H4 (cell line): ENCODE measurements around the gene NAP1L4. TPM values are rescaled to one million over a fixed set of nuclear protein-coding genes. Genes with fewer than 3 reads are reported as not detected.

Source experiments
- DNase-seq: peaks from one replicate; pipeline ENCODE4 v3.0.0-alpha.2; 2015; ENCODE audit warnings: low spot score
- total RNA-seq: library from RNA; depleted of rRNA; stranded (reverse); fragments of >200 nt; shearing (Covaris generic); gene quantifications from 2 replicates; pipeline ENCODE4 v1.2.3, GENCODE V29; 2014

NAP1L4 gene
- total RNA-seq, 1 experiment from 2014 or later, result 104 TPM

DNA sequence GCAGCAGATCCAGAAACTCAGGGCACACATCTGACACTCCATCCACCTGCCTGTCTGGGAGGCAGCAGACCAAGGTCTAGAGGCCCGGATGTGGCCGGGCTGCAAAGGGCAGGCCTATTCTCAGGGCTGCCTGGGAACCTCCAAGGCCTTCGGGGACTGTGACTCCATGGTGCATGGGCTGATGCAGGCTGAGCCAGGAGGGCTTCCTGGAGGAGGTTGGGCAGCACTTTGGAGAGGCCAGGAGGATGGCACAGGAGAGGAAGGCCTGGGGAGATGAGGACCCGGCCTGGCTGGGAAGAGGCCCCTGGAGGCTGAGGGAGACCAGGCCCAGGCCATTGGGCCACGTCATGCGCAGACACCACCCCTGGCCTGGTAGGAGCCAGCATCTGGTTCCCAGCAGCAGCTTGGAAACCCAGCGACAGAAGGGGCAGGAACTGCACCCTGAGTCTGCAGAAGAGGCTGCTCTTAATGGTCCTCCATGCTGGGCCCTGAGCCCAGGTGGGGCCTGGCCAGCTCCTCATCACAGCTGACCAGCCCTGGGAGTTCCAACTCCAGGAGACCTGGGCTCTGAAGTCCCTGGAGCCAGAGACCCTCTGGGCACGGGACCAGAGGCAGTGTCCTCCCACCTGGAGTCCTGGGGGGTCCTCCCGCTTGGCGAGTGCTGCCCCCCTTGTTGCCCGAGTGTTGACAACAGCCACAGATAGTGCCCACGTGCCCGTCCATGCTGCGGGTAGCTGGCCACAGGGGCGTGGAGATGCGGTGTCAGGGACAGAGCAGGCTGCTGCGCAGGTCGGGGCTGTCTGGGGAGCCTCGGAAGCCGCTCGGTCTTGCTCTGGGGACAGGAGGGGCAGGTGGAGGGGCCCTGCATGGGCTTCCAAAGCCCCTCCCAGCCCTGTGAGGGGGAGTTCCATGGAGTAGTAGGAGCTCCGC lies 68.4 kb downstream of the NAP1L4 start:
- no peak for DNase-seq

GRCh38 chr11:2922655-2923054 lies 69.5 kb downstream of the NAP1L4 start:
- DNase-seq, result no peak

DNA sequence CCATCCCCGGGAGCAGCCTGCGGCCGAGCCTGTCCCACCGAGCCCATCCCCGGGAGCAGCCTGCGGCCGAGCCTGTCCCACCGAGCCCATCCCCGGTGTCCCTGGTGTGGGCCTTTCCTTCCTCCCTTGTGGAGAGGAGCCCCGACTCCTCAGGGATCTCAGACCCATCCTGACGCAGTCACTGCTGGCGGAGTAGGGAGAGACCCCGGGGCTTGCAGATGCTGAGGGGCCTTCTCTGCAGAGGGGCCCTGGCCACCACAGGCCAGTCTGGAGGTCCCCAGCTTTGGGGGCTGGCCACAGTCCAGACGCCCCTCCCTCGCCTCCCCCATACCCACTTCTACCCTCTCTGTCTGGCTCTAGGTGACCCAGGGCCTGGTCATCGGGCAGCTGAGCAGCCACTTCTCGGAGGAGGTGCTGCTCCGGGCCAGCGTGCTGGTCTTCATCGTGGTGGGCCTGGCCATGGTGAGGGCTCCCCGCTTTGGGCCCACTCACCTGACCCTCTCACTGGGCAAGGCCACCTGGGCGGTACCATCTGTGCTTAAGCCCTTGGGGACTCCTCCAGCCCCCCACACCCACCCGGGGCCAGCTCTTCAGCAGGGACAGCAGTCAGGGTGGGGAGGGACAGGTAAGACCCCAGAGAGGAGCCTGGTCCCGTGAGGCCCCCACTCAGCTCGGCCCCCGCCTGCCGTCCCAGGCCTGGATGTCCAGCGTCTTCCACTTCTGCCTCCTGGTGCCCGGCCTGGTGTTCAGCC lies 70.2 kb downstream of the NAP1L4 start:
- DNase-seq, result no peak

GRCh38 chr11:2921261-2921660 lies 70.9 kb downstream of the NAP1L4 start:
- no peak for DNase-seq

DNA sequence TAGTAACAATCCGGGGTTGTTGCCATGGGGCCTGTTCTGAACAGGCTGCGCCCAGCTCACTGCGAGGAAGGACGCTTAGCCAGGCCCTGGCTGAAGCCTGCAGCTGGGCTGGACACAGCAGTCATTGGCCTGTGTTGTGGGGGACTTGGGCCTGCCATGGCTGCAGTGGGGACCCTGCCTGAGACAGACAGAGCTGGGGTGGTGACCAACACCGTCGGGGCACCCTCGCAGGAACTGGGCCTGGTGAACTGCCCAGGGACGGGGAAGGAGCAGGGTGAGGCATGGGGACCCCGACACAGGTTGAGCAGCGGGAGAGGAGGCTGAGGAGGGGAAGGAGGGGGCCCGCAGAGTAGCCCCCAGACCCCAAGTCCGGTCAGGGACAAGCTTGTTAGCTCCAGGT lies 71.8 kb downstream of the NAP1L4 start:
- DNase-seq, result no peak

DNA sequence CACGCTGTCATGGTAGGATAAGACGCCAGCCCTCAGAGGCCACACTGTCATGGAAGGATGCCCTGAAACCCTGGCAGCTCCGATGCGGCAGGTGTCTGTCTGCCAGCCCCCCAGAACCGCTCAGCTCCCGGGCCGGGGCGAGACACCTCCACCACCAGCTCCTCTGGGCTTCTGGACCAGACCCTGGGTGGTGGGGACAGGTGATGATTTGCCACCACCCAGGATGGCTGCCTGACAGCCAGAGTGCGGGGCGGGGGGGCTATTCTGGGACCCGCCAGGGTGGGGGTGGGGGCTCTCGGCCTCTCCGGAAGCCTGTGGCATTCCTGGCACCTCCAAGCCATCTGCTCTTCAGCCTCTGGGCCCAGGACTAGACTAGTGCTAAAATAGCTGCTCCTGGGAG lies 72.3 kb downstream of the NAP1L4 start:
- no peak for DNase-seq

DNA sequence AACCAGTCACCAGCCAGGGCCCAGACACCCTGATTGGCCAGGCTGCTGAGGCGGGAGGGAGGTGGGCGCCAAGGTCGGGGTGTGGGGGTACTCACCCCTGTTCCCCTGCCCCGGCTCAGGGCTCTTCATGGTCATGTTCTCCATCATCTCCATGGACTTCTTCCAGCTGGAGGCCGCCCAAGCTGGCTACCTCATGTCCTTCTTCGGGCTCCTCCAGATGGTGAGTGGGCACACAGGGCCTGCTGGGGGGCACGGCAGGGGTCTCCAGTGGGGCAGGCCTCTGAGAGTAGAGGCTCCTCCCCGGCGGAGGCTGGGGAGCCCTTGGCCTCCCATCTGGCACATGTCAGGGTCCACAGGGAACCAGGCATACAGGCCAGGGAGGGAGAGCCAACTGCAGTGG lies 72.9 kb downstream of the NAP1L4 start:
- DNase-seq, result no peak

DNA sequence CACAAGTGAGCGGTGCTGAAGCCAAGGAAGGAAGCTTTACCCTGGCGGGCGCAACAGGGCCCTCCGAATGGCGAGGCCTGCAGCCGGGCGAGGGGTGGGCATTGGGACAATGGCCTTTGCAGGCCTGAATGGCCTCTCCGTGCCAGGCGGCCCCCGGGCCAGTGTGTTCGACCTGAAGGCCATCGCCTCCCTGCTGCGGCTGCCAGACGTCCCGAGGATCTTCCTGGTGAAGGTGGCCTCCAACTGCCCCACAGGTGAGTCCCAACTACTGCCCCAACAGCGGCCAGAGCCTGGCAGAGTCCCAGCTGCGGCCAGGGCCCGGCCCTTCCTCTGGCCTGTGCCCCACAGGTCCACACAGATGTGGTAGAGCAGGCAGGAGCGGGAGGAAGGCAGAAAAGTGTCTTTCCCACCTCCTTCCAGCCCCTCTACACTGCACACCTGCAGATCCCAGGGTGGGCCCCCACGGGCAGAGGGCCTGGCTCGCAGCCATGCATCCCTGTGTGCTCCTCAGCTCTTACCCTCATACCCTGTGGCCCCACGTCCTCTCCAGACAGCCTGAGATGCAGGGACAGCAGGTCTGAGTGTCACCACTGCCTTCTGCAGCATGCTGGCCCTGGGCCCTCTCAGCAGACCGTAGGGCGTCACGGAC lies 74.2 kb downstream of the NAP1L4 start:
- no peak for DNase-seq

- no peak for DNase-seq
Measured at GRCh38 chr11:2916892-2917645, 75.1 kb downstream of the NAP1L4 start.

GRCh38 chr11:2916114-2916891 lies 75.8 kb downstream of the NAP1L4 start:
- DNase-seq, result no peak

- no peak for DNase-seq
Measured at GRCh38 chr11:2915473-2915872, 76.7 kb downstream of the NAP1L4 start.

GRCh38 chr11:2914455-2915195 lies 77.5 kb downstream of the NAP1L4 start:
- no peak for DNase-seq

DNA sequence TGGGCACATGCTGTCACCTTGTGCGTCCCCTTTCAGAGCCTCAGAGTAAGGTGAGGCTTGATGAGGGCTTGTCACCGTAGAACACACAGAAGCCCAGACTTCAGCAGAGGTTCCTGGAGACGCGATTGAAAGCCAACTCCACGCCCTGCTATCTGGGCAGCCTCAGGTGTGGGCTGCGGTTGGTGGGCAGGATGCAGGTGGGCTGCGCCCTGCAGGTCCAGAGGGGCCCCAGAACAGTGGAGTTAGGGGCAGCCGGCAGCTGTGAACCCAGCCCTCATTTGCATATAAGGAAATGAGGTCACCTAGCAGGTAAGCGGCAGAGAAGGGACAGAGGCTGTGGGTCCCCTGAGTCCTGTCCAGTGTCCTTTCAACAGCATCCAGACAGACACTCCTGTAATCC lies 78.4 kb downstream of the NAP1L4 start:
- DNase-seq, result no peak

DNA sequence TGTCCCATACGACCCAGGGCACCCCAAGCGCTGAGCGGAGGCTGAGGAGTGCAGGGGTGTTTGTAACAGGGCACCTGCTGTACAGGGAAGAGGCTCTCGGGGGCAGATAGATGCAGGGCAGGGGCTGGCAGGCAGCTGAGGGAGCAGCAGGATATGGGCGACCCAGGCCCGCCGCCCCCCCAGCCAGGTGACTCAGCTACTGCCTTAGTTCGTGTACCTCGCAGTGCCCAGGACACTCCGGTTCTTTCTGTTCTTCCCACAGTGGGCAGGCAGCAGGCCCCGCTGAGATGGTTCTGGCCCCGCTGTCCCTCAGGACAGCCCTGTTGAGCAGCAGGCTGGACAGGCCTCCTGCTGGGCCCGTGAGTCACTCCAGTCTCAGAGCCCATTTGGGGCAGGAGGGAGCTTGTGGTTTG lies 79.1 kb downstream of the NAP1L4 start:
- no peak for DNase-seq

DNA sequence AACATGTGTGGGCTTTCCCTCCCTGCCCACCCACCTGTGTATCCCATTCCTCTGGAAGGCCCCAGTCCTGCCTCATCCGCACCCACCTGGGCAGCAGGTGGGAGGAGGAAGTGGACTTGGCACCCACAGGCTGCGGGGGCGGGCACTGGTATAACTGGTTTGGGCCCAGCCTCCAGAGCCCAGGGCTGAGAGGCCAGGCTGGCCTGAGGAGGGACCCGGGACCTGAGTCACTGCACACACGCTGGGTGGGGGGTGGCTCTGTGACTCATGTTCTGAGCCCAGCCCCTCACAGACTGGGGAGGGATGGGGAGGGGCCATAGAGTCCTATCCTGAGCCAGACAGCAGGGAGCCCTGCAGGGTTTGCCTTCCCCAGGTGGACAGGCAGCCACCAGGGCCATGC lies 79.6 kb downstream of the NAP1L4 start:
- DNase-seq, result peak; percentile 92

DNA sequence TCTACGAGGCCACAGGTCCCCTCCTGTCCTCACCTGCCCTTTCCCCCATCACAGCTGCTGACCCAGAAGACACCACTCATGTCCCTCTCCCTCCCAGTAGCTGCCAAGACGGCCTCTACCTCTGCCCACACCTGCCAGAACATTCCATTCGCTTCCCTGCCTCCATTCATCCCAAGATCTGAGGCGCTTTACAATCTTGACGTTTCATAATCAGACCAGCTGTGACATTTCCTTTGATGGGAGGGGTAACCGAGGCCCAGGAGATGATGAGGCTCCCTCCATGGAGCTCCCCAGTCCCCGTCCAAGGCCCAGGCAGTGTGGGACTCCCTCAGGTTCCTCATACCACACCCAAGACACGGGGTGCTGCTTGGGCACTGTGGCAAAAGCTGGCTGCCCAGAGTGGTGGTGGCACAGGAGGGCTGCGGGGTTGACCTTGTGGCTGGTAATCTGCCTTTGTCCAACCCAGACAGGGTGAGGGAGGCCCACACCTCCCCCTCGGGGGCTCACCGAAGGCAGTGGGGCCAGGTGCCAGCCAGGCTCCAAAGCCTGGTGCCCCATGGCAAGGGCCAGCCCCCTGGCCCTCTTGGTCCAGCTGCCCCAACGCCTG lies 80.2 kb downstream of the NAP1L4 start:
- DNase-seq, result no peak

GRCh38 chr11:2911088-2911784 lies 80.9 kb downstream of the NAP1L4 start:
- no peak for DNase-seq

GRCh38 chr11:2910401-2910955 lies 81.7 kb downstream of the NAP1L4 start:
- no peak for DNase-seq
